Measurements from ENCODE around the gene SH3TC1.
A peak's percentile ranks its signal among the peaks of the same experiment; 100 is the strongest.

GRCh38 chr4:8258552-8259212, 59.6 kb downstream of the SH3TC1 start:
- no peak for TF ChIP-seq CTCF (IDR thresholded peaks at IDR 0.05; ENCODE audit: low read depth, low read length)
- TF ChIP-seq MAX (IDR thresholded peaks at IDR 0.05; ENCODE audit: low read depth, low read length) = peak; percentile 17; the same call in 1 of the 2 replicates
